HEK293 (cell line): ENCODE data around the gene PLD3.

Source experiments
- AEBP2 ChIP-seq: fragments of 450-650 bp; formaldehyde crosslinking; IDR thresholded peaks from 2 replicates; pipeline ENCODE4 v1.5.1; 2016; ENCODE audit warnings: missing biosample characterization, missing genetic modification characterization, borderline replicate concordance
- CTCF ChIP-seq: fragments of 450-650 bp; formaldehyde crosslinking; IDR thresholded peaks from 2 replicates; pipeline ENCODE4 v1.5.1; 2016; ENCODE audit warnings: missing biosample characterization, missing genetic modification characterization
- ELK4 ChIP-seq: IDR thresholded peaks from 2 replicates; pipeline ENCODE4 v1.6.1; 2011; ENCODE audit warnings: mild to moderate bottlenecking, low read depth, low read length, borderline replicate concordance
- WT1 ChIP-seq: fragments of 450-650 bp; formaldehyde crosslinking; IDR thresholded peaks from 2 replicates; pipeline ENCODE4 v1.5.1; 2016; ENCODE audit warnings: missing biosample characterization, missing genetic modification characterization
- ZBTB10 ChIP-seq: fragments of 450-650 bp; formaldehyde crosslinking; IDR thresholded peaks from 2 replicates; pipeline ENCODE4 v1.5.1; 2016; ENCODE audit warnings: missing biosample characterization, missing genetic modification characterization
- ZBTB11 ChIP-seq: fragments of 450-650 bp; formaldehyde crosslinking; conservative IDR thresholded peaks from 2 replicates; pipeline ENCODE4 v1.5.1; 2016; ENCODE audit warnings: low read depth, missing biosample characterization, missing genetic modification characterization
- ZBTB17 ChIP-seq: fragments of 450-650 bp; formaldehyde crosslinking; IDR thresholded peaks from 2 replicates; pipeline ENCODE4 v1.5.1; 2016; ENCODE audit warnings: missing biosample characterization, missing genetic modification characterization
- ZIC2 ChIP-seq: fragments of 450-650 bp; formaldehyde crosslinking; IDR thresholded peaks from 2 replicates; pipeline ENCODE4 v1.5.1; 2016; ENCODE audit warnings: missing biosample characterization, missing genetic modification characterization
- ZNF112 ChIP-seq: fragments of 450-650 bp; formaldehyde crosslinking; IDR thresholded peaks from 2 replicates; pipeline ENCODE4 v1.5.0; 2017; ENCODE audit warnings: missing biosample characterization, missing genetic modification characterization
- ZNF114 ChIP-seq: fragments of 450-650 bp; formaldehyde crosslinking; IDR thresholded peaks from 2 replicates; pipeline ENCODE4 v1.5.0; 2017; ENCODE audit warnings: missing biosample characterization, missing genetic modification characterization
- ZNF138 ChIP-seq: fragments of 450-650 bp; formaldehyde crosslinking; IDR thresholded peaks from 2 replicates; pipeline ENCODE4 v1.5.1; 2016; ENCODE audit warnings: missing biosample characterization, missing genetic modification characterization, borderline replicate concordance
- ZNF16 ChIP-seq: fragments of 450-650 bp; formaldehyde crosslinking; IDR thresholded peaks from 2 replicates; pipeline ENCODE4 v1.5.1; 2016; ENCODE audit warnings: low read depth, missing biosample characterization, missing genetic modification characterization
- ZNF202 ChIP-seq: fragments of 450-650 bp; formaldehyde crosslinking; IDR thresholded peaks from 2 replicates; pipeline ENCODE4 v1.5.1; 2016; ENCODE audit warnings: missing biosample characterization, missing genetic modification characterization, borderline replicate concordance
- ZNF211 ChIP-seq: fragments of 450-650 bp; formaldehyde crosslinking; IDR thresholded peaks from 2 replicates; pipeline ENCODE4 v1.5.1; 2016; ENCODE audit warnings: low read depth, missing biosample characterization, missing genetic modification characterization
- ZNF324 ChIP-seq: fragments of 450-650 bp; formaldehyde crosslinking; IDR thresholded peaks from 2 replicates; pipeline ENCODE4 v1.5.1; 2016; ENCODE audit warnings: missing biosample characterization, missing genetic modification characterization
- ZNF416 ChIP-seq: fragments of 450-650 bp; formaldehyde crosslinking; IDR thresholded peaks from 2 replicates; pipeline ENCODE4 v1.5.1; 2016; ENCODE audit warnings: missing biosample characterization, missing genetic modification characterization
- ZNF514 ChIP-seq: fragments of 450-650 bp; formaldehyde crosslinking; IDR thresholded peaks from 2 replicates; pipeline ENCODE4 v1.5.1; 2016; ENCODE audit warnings: missing biosample characterization, missing genetic modification characterization
- ZNF610 ChIP-seq: fragments of 450-650 bp; formaldehyde crosslinking; IDR thresholded peaks from 2 replicates; pipeline ENCODE4 v1.5.1; 2016; ENCODE audit warnings: missing biosample characterization, missing genetic modification characterization, borderline replicate concordance
- ZNF639 ChIP-seq: fragments of 450-650 bp; formaldehyde crosslinking; IDR thresholded peaks from 2 replicates; pipeline ENCODE4 v1.5.1; 2016; ENCODE audit warnings: missing biosample characterization, missing genetic modification characterization
- ZNF776 ChIP-seq: fragments of 450-650 bp; formaldehyde crosslinking; IDR thresholded peaks from 2 replicates; pipeline ENCODE4 v1.5.0; 2017; ENCODE audit warnings: missing biosample characterization, missing genetic modification characterization, borderline replicate concordance
- ZNF830 ChIP-seq: fragments of 450-650 bp; IDR thresholded peaks from 2 replicates; pipeline ENCODE4 v1.5.0; 2018; ENCODE audit warnings: missing biosample characterization, missing genetic modification characterization, low read depth, mild to moderate bottlenecking, moderate library complexity
- ZSCAN5A ChIP-seq: fragments of 450-650 bp; formaldehyde crosslinking; IDR thresholded peaks from 2 replicates; pipeline ENCODE4 v1.5.1; 2016; ENCODE audit warnings: missing biosample characterization, missing genetic modification characterization

Gene PLD3

GRCh38 chr19:40420766-40421765 lies 72.6 kb downstream of the PLD3 start (continued):
- TF ChIP-seq ZBTB10 = peak; percentile 100
- no peak for TF ChIP-seq ZNF16 (tag by site-specific recombination)
- no peak for TF ChIP-seq ZNF776
- TF ChIP-seq ZNF324 (tag by site-specific recombination) = peak; percentile 83
- TF ChIP-seq WT1 (tag by site-specific recombination) = peak; percentile 88
- no peak for TF ChIP-seq ZNF202 (tag by site-specific recombination)
- TF ChIP-seq ZNF112 (tag by site-specific recombination) = no peak
- no peak for TF ChIP-seq ZNF416 (tag by site-specific recombination)
- TF ChIP-seq ZNF830 (tag by site-specific recombination) = no peak
- peak; percentile 81 for TF ChIP-seq ZNF610
- TF ChIP-seq ZIC2 (tag by site-specific recombination) = peak; percentile 96
- no peak for TF ChIP-seq ZNF211 (tag by site-specific recombination)
- TF ChIP-seq ZNF639 (tag by site-specific recombination) = peak; percentile 84; the same call in 1 of the 2 replicates
- TF ChIP-seq ELK4 = peak; percentile 99
- peak; percentile 73; the same call in 1 of the 2 replicates for TF ChIP-seq ZSCAN5A (tag by site-specific recombination)
- TF ChIP-seq CTCF (tag by site-specific recombination) = peak; percentile 99
- TF ChIP-seq ZNF114 = no peak
- TF ChIP-seq ZBTB11 (tag by site-specific recombination) = peak; percentile 88
- no peak for TF ChIP-seq ZNF514 (tag by site-specific recombination)
- no peak for TF ChIP-seq ZNF138
- TF ChIP-seq AEBP2 = no peak
- peak; percentile 96 for TF ChIP-seq ZBTB17 (tag by site-specific recombination)
